HG03378 (cell line): ENCODE data around the gene SNTB2.
A peak's percentile ranks its signal among the peaks of the same experiment; 100 is the strongest.
"Not testable (repeated sequence)": the region's sequence is repeated elsewhere in the genome, so short reads cannot be mapped to it uniquely, and the experiment has no call there.

Experiments
- ATAC-seq: cut with Tn5 transposase; IDR thresholded peaks from one replicate; pipeline ENCODE4 v1.9.1; 2021; ENCODE audit warnings: mild to moderate bottlenecking, moderate library complexity; ENCODE audit not compliant: unreplicated experiment

The SNTB2 gene

GRCh38 chr16:69283851-69284250 lies 96.9 kb downstream of the SNTB2 start:
- no peak for ATAC-seq

- no peak for ATAC-seq
Measured at GRCh38 chr16:69285240-69285639, 98.3 kb downstream of the SNTB2 start.

GRCh38 chr16:69286941-69287713 lies 100.2 kb downstream of the SNTB2 start:
- no peak for ATAC-seq

GRCh38 chr16:69291657-69292056 lies 104.7 kb downstream of the SNTB2 start:
- not testable (repeated sequence) for ATAC-seq

- no peak for ATAC-seq
Measured at GRCh38 chr16:69293401-69293800, 106.4 kb downstream of the SNTB2 start.

- ATAC-seq = no peak
Measured at GRCh38 chr16:69294051-69294450, 107.1 kb downstream of the SNTB2 start.

GRCh38 chr16:69296771-69297170 lies 109.8 kb downstream of the SNTB2 start:
- not testable (repeated sequence) for ATAC-seq

GRCh38 chr16:69298261-69298660 lies 111.3 kb downstream of the SNTB2 start:
- no peak for ATAC-seq

GRCh38 chr16:69301187-69301586 lies 114.2 kb downstream of the SNTB2 start:
- no peak for ATAC-seq

GRCh38 chr16:69301861-69302260 lies 114.9 kb downstream of the SNTB2 start:
- ATAC-seq = no peak

- ATAC-seq = no peak
Measured at GRCh38 chr16:69302301-69302700, 115.3 kb downstream of the SNTB2 start.

GRCh38 chr16:69306031-69306430 lies 119.1 kb downstream of the SNTB2 start:
- ATAC-seq = no peak

GRCh38 chr16:69307091-69307490 lies 120.1 kb downstream of the SNTB2 start:
- no peak for ATAC-seq

GRCh38 chr16:69307856-69308255 lies 120.9 kb downstream of the SNTB2 start:
- ATAC-seq = no peak

- ATAC-seq = no peak
Measured at GRCh38 chr16:69309316-69309715, 122.4 kb downstream of the SNTB2 start.

GRCh38 chr16:69310653-69311532 lies 123.9 kb downstream of the SNTB2 start, which contains the start of gene VPS4A:
VPS4A (plus strand) TSS chr16:69311350; CDS start chr16:69311512, 162 bp downstream.
- peak; percentile 65 for ATAC-seq

GRCh38 chr16:69311533-69312387 lies 124.8 kb downstream of the SNTB2 start:
- ATAC-seq = peak; percentile 36

GRCh38 chr16:69313469-69313868 lies 126.5 kb downstream of the SNTB2 start:
- ATAC-seq = no peak

GRCh38 chr16:69314534-69314933 lies 127.6 kb downstream of the SNTB2 start:
- no peak for ATAC-seq

GRCh38 chr16:69315486-69316311 lies 128.7 kb downstream of the SNTB2 start:
- ATAC-seq = no peak
